MCF 10A (cell line): ENCODE results near the gene LETM1. TPM values are rescaled to one million over a fixed set of nuclear protein-coding genes. Genes with fewer than 3 reads are reported as not detected.

Experiments
- BruUV-seq: library from RNA; stranded (reverse); fragments of 400-500 nt; replicated peaks from 2 replicates; lab custom pipeline; 2021; lab: Mats Ljungman, UMichigan
- CTCF ChIA-PET: fragments of 300-600 bp; sonication (Branson Sonifier 250); formaldehyde crosslinking; extraction: SDS; loops from one replicate; lab custom pipeline; 2021; ENCODE audit warnings: antibody characterized with exemption, inconsistent platforms; lab: Yijun Ruan, JAX
- POLR2A ChIA-PET: fragments of 300-600, 350-650 bp; sonication (Branson Sonifier 250); formaldehyde crosslinking; extraction: SDS; loops from one replicate; lab custom pipeline; 2020; ENCODE audit warnings: antibody characterized with exemption, inconsistent platforms; lab: Yijun Ruan, JAX
- DNase-seq: peaks from one replicate; pipeline ENCODE4 v3.0.0-alpha.2; 2018; ENCODE audit not compliant: unreplicated experiment
- H3K27ac Mint-ChIP-seq: one replicate; pipeline ENCODE4 v1.8.0; 2022; ENCODE audit warnings: mild to moderate bottlenecking, low read depth, mixed read lengths; ENCODE audit not compliant: unreplicated experiment
- H3K27me3 Mint-ChIP-seq: one replicate; pipeline ENCODE4 v1.8.0; 2022; ENCODE audit warnings: mixed read lengths; ENCODE audit not compliant: insufficient read depth, unreplicated experiment
- H3K36me3 Mint-ChIP-seq: one replicate; pipeline ENCODE4 v1.8.0; 2022; ENCODE audit warnings: mild to moderate bottlenecking, moderate library complexity, mixed read lengths; ENCODE audit not compliant: insufficient read depth, unreplicated experiment
- H3K4me1 Mint-ChIP-seq: one replicate; pipeline ENCODE4 v1.8.0; 2022; ENCODE audit warnings: mixed read lengths; ENCODE audit not compliant: insufficient read depth, unreplicated experiment
- H3K4me3 Mint-ChIP-seq: one replicate; pipeline ENCODE4 v1.8.0; 2022; ENCODE audit warnings: mild to moderate bottlenecking, moderate library complexity, mixed read lengths; ENCODE audit not compliant: unreplicated experiment
- H3K9me3 Mint-ChIP-seq: one replicate; pipeline ENCODE4 v1.8.0; 2022; ENCODE audit warnings: mixed read lengths; ENCODE audit not compliant: unreplicated experiment
- intact Hi-C: fragments of 100-400 bp; cut with micrococcal nuclease; formaldehyde crosslinking; loops from 2 replicates; pipeline ENCODE4 v1.14.1; 2022
- total RNA-seq: library from RNA; stranded (reverse); gene quantifications from 2 replicates; pipeline ENCODE4 v1.2.3, GENCODE V29; 2022
- TF ChIP-seq, protein P1 (sequence below): fragments of 200-600 bp; IDR thresholded peaks from one replicate; pipeline ENCODE4 v1.8.0; 2022; ENCODE audit warnings: antibody characterized with exemption, mild to moderate bottlenecking; ENCODE audit not compliant: unreplicated experiment

LETM1 gene
- total RNA-seq, 1 experiment from 2014 or later: 85.0 TPM

DNA sequence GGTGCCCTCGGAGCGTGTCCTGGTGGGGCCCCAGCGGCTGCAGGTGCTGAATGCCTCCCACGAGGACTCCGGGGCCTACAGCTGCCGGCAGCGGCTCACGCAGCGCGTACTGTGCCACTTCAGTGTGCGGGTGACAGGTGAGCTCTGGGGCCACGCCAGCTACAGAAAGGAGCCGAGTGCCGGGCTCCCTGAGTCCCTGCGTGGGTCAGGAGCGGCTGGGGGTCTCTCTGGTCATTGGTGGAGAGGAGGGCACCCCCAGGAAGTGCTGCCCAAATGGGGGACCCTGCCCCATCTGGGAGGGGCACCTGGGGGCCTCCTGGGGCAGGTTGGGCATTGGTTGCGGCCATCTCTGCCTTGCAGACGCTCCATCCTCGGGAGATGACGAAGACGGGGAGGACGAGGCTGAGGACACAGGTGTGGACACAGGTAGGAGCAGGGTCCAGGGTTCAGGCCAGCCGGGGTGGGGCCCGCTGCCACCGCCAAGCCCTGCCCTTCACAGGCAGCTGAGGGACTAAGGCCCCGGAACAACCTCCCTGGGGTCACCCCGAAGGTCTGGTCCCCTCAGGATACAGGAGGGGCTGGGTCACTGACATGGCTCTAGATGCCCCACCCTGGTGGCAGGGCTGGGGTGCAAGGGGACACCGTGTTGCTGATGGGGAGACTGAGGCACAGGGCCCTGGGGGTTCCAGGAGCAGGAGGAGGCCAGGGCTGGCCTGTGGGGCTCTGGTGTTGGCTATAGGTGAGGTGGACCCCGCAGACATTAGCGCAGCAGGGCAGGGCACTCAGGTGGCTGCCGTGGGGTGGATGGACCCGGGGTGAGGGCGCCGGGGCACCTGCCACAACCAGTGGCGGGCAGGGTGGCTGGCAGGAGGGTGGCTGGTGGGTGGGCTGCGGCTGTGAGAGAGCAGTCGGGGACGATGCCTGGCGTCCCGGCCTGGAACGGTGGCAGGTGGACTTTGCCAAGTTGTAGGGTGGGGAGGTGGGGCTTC, 56.3 kb downstream of the LETM1 start:
- BruUV-seq: no TSS peak
- Mint-ChIP-seq H3K27me3 (no peaks in the 10 kb centered on the region), H3K9me3 (no peaks in the 10 kb centered on the region), H3K4me3 (no peak overlapping the region), H3K27ac (no peak overlapping the region), H3K36me3 (no peaks in the 10 kb centered on the region), H3K4me1 (no peaks in the 10 kb centered on the region)
- ChIA-PET CTCF (interaction anchor here (0.5 to 1.6 kb wide), 5 partner anchors 18 to 116 kb away, joined by 3 to 7 read pairs (median 3); partner anchors contain the start of gene FAM53A), POLR2A (no interaction called here)
- no peak for DNase-seq
- intact Hi-C loops: no loop called here
- TF ChIP-seq, protein P1, sequence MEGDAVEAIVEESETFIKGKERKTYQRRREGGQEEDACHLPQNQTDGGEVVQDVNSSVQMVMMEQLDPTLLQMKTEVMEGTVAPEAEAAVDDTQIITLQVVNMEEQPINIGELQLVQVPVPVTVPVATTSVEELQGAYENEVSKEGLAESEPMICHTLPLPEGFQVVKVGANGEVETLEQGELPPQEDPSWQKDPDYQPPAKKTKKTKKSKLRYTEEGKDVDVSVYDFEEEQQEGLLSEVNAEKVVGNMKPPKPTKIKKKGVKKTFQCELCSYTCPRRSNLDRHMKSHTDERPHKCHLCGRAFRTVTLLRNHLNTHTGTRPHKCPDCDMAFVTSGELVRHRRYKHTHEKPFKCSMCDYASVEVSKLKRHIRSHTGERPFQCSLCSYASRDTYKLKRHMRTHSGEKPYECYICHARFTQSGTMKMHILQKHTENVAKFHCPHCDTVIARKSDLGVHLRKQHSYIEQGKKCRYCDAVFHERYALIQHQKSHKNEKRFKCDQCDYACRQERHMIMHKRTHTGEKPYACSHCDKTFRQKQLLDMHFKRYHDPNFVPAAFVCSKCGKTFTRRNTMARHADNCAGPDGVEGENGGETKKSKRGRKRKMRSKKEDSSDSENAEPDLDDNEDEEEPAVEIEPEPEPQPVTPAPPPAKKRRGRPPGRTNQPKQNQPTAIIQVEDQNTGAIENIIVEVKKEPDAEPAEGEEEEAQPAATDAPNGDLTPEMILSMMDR: no peak

DNA sequence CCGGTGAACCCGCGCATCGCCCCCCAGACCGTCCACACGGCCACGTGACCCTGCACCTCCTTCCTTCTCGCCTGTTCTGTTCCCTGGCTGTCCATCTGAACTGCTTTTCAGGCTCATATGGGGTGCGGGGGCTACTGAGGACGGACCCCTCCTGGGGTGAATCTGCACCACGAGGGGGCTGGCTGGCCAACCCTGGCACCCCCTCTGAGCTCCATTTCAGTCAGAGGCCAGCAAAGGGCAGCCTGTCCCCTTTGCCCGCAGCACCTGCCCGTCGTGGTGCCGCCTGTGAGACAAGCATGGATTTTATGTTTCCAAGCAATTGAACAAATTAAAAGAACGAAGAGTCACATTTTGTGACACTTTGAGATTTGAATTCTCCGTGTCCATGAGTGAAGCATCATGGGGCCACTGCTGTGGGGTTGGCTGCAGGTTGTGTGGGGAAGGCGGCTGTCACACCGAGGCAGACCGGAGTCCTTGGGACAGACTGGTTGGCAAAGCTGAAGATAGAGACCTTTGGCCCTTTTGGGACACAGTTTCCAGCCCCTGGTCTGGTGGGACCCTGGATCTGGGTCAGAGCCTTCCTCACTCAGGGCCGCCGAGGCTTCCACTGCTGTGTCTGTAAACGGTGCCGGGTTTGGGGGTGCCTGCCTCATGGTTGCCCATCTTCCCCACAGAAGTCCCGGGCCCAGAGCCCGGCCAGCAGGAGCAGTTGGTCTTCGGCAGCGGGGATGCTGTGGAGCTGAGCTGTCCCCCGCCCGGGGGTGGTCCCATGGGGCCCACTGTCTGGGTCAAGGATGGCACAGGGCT, 57.2 kb downstream of the LETM1 start:
- POLR2A ChIA-PET: no interaction called here
- no peaks in the 10 kb centered on the region for H3K9me3 Mint-ChIP-seq
- CTCF ChIA-PET: interaction anchor here (1.2 to 1.4 kb wide), 4 partner anchors 12 to 54 kb away, joined by 4 to 5 read pairs (median 4); no protein-coding TSS in a partner anchor
- TF ChIP-seq, protein P1: no peak
- no TSS peak for BruUV-seq
- no peaks in the 10 kb centered on the region for H3K4me1 Mint-ChIP-seq
- no peak overlapping the region for H3K27ac Mint-ChIP-seq
- no peak overlapping the region for H3K4me3 Mint-ChIP-seq
- H3K27me3 Mint-ChIP-seq: no peaks in the 10 kb centered on the region
- no peak for DNase-seq
- intact Hi-C loops: no loop called here
- no peaks in the 10 kb centered on the region for H3K36me3 Mint-ChIP-seq

DNA sequence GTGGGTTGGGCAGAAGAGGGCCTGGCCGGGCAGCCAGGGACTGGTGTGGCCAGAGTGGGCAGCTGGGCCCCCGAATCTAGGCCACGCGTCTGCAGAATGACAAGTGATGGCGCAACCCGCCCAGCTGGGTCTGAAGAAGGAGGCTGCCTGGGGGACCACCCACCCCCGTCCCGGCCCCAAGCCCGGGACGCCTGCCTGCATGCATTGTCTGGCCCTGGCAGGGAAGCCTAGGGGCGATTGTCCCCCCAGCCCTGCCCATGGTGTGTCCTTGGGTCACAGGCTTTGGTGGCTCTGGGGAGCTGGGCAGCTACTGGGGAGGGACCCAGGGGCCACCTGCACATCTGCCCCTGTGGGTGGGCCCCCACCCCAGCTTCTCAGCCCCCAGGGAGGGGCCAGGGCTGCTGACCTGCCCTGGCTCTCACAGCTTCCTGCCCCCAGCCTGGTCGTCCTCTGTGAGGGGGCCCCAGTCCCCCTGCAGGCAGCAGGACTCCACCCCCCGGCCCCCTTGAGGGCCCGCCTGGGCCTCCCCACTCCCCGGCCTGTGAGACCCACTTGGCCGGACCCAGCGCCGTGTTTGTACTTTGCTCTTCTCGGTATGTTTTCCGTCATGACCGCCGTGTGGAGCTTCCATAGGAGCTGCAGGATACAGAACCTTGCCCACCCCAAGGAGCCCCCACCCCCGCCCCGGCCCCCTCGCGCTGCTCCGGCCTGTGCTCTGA, 57.9 kb downstream of the LETM1 start:
- ChIA-PET POLR2A (no interaction called here), CTCF (interaction anchor here (0.6 to 1.4 kb wide), 6 partner anchors 11 to 112 kb away, joined by 4 to 5 read pairs (median 4); no protein-coding TSS in a partner anchor)
- no peak for DNase-seq
- TF ChIP-seq, protein P1: no peak
- H3K4me1 Mint-ChIP-seq: no peaks in the 10 kb centered on the region
- H3K4me3 Mint-ChIP-seq: no peak overlapping the region
- intact Hi-C loops: no loop called here
- no TSS peak for BruUV-seq
- H3K9me3 Mint-ChIP-seq: no peaks in the 10 kb centered on the region
- H3K36me3 Mint-ChIP-seq: no peaks in the 10 kb centered on the region
- no peaks in the 10 kb centered on the region for H3K27me3 Mint-ChIP-seq
- H3K27ac Mint-ChIP-seq: no peak overlapping the region
